Activated CD4-positive, alpha-beta T cell treated with anti-CD3 and anti-CD28 coated beads for 36 hours (primary cell): ENCODE measurements around the gene DHX57. TPM values are rescaled to one million over a fixed set of nuclear protein-coding genes. Genes with fewer than 3 reads are reported as not detected.
A peak's percentile ranks its signal among the peaks of the same experiment; 100 is the strongest.

Experiments used
- ATAC-seq: fragments of 200-7000 bp; cut with Tn5 transposase; one replicate; pipeline ENCODE4 v1.10.0; 2021; ENCODE audit warnings: mild to moderate bottlenecking, moderate library complexity
- CTCF ChIA-PET: fragments of 350-600 bp; sonication (Branson Sonifier 250); formaldehyde crosslinking; loops from one replicate; lab custom pipeline; 2021; ENCODE audit warnings: antibody characterized with exemption; lab: Charles Lee
- POLR2A ChIA-PET: fragments of 350-600 bp; sonication (Branson Sonifier 250); formaldehyde crosslinking; loops from one replicate; lab custom pipeline; 2021; ENCODE audit warnings: antibody characterized with exemption, inconsistent platforms; lab: Charles Lee
- DNase-seq: peaks from one replicate; pipeline ENCODE4 v3.0.0-alpha.2; 2020
- H3K27ac Mint-ChIP-seq: one replicate; pipeline ENCODE4 v1.8.0; 2021; ENCODE audit warnings: mixed read lengths
- H3K27me3 Mint-ChIP-seq: one replicate; pipeline ENCODE4 v1.8.0; 2021; ENCODE audit warnings: mixed read lengths
- H3K36me3 Mint-ChIP-seq: one replicate; pipeline ENCODE4 v1.8.0; 2021; ENCODE audit warnings: low read depth, mixed read lengths
- H3K4me1 Mint-ChIP-seq: one replicate; pipeline ENCODE4 v1.8.0; 2021; ENCODE audit warnings: mixed read lengths
- H3K4me3 Mint-ChIP-seq: one replicate; pipeline ENCODE4 v1.8.0; 2021; ENCODE audit warnings: mild to moderate bottlenecking, moderate library complexity, mixed read lengths
- H3K9me3 Mint-ChIP-seq: one replicate; pipeline ENCODE4 v1.8.0; 2021; ENCODE audit warnings: low read depth, mixed read lengths
- intact Hi-C, 2 experiments: fragments of 100-400 bp; cut with DNase I in 1 of 2; cut with micrococcal nuclease in 1 of 2; formaldehyde crosslinking; loops; one replicate each; pipeline versions ENCODE4 v1.14.2 to v1.15.1; 2022 to 2024; cut with DNase I, micrococcal nuclease
- total RNA-seq, 2 experiments: library from RNA; stranded (reverse); gene quantifications; one replicate each; pipeline ENCODE4 v1.2.3, GENCODE V29; 2021

The DHX57 gene
- total RNA-seq = 10 to 100 TPM; 14.0 to 20.3 TPM

- H3K4me1 Mint-ChIP-seq = peaks cover 18% of the 10 kb centered on the region
- no peaks in the 10 kb centered on the region for H3K27me3 Mint-ChIP-seq
- peak within 1 kb of the TSS; percentile 90 for H3K27ac Mint-ChIP-seq
- peak within 1 kb of the TSS; percentile 98 for H3K4me3 Mint-ChIP-seq
- POLR2A ChIA-PET = interaction anchor here (0.8 to 1.1 kb wide), 2 partner anchors 105 to 124 kb away, joined by 3 to 9 read pairs; partner anchors contain the start of gene SRSF7
- H3K9me3 Mint-ChIP-seq = peaks cover 7% of the 10 kb centered on the region
- CTCF ChIA-PET = interaction anchor here (0.5 to 1.3 kb wide), 7 partner anchors 21 to 492 kb away, joined by 3 to 4 read pairs (median 3); no protein-coding TSS in a partner anchor
- ATAC-seq (peak; percentile 99), DNase-seq (peak; percentile 91)
- peaks cover 11% of the 10 kb centered on the region for H3K36me3 Mint-ChIP-seq
- intact Hi-C loops = loop anchor here (1.0 to 2.0 kb wide), 4 partner anchors 97 to 499 kb away; partner anchors contain the start of genes GEMIN6 (in 2 of the 2), ATL2 (in 1 of the 2) and SOS1 (in 1 of the 2)
Observed at GRCh38 chr2:38875576-38876367, at the start of gene DHX57, which contains the start of gene MORN2. TSS of gene DHX57 (minus strand) at chr2:38875934. CDS start at chr2:38868405, 7,529 bp downstream. TSS of gene MORN2 (plus strand) at chr2:38875976.

- no peaks in the 10 kb centered on the region for H3K4me1 Mint-ChIP-seq
- H3K4me3 Mint-ChIP-seq = no peak overlapping the region
- CTCF ChIA-PET = interaction anchor here (0.6 kb wide), 1 partner anchor 564 kb away, joined by 3 read pairs; no protein-coding TSS in a partner anchor
- H3K9me3 Mint-ChIP-seq = no peaks in the 10 kb centered on the region
- DNase-seq = no peak
- no peaks in the 10 kb centered on the region for H3K36me3 Mint-ChIP-seq
- intact Hi-C loops = no loop called here
- POLR2A ChIA-PET = no interaction called here
- no peak overlapping the region for H3K27ac Mint-ChIP-seq
- H3K27me3 Mint-ChIP-seq = no peaks in the 10 kb centered on the region
- no peak for ATAC-seq
Observed at GRCh38 chr2:38922902-38923301, 47.2 kb upstream of the DHX57 start.

- Mint-ChIP-seq H3K27ac (no peak overlapping the region), H3K9me3 (no peaks in the 10 kb centered on the region), H3K27me3 (no peaks in the 10 kb centered on the region), H3K4me3 (no peak overlapping the region), H3K4me1 (no peaks in the 10 kb centered on the region), H3K36me3 (no peaks in the 10 kb centered on the region)
- DNase-seq = no peak
- CTCF ChIA-PET = no interaction called here
- no peak for ATAC-seq
- intact Hi-C loops = no loop called here
- POLR2A ChIA-PET = no interaction called here
Observed at GRCh38 chr2:38922389-38922788, 46.7 kb upstream of the DHX57 start.

GRCh38 chr2:38912619-38913018 lies 36.9 kb upstream of the DHX57 start:
- ChIA-PET POLR2A (no interaction called here), CTCF (interaction anchor here (3.0 kb wide), 1 partner anchor 35 kb away, joined by 13 read pairs; no protein-coding TSS in a partner anchor)
- DNase-seq (no peak), ATAC-seq (no peak)
- intact Hi-C loops = no loop called here
- Mint-ChIP-seq H3K4me1 (peaks cover 13% of the 10 kb centered on the region), H3K36me3 (no peaks in the 10 kb centered on the region), H3K27me3 (no peaks in the 10 kb centered on the region), H3K4me3 (no peak overlapping the region), H3K9me3 (no peaks in the 10 kb centered on the region), H3K27ac (no peak overlapping the region)

DNA sequence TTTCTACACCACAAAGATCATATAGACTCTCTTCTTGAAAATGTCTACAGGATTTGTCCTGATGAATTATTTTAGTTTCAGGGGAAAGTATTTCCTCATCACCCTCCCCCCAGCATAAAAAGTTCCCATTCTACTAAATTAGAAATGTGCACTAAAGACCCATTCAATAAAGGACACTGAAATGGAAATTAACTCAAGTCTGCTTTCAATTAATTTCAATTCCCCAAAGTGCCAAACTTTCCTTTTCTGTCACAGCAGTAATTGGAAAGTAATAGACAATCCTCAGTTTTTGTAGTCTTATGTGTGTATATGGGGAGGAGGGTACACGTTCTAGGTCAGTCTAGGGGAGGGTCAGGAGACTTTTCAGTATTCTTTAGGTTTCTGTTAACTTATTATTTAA lies 35.5 kb upstream of the DHX57 start:
- no peaks in the 10 kb centered on the region for H3K36me3 Mint-ChIP-seq
- POLR2A ChIA-PET = no interaction called here
- peaks cover 15% of the 10 kb centered on the region for H3K4me1 Mint-ChIP-seq
- no peak for DNase-seq
- intact Hi-C loops = no loop called here
- ATAC-seq = no peak
- no peaks in the 10 kb centered on the region for H3K9me3 Mint-ChIP-seq
- H3K27me3 Mint-ChIP-seq = no peaks in the 10 kb centered on the region
- H3K4me3 Mint-ChIP-seq = no peak overlapping the region
- CTCF ChIA-PET = interaction anchor here (0.8 kb wide), 1 partner anchor 477 kb away, joined by 3 read pairs; no protein-coding TSS in a partner anchor
- H3K27ac Mint-ChIP-seq = no peak overlapping the region

- peaks cover 15% of the 10 kb centered on the region for H3K4me1 Mint-ChIP-seq
- no peak overlapping the region for H3K27ac Mint-ChIP-seq
- POLR2A ChIA-PET = interaction anchor here (0.7 kb wide), 1 partner anchor 256 kb away, joined by 3 read pairs; no protein-coding TSS in a partner anchor
- no peaks in the 10 kb centered on the region for H3K9me3 Mint-ChIP-seq
- CTCF ChIA-PET = interaction anchor here (1.9 kb wide), 1 partner anchor 149 kb away, joined by 6 read pairs; no protein-coding TSS in a partner anchor
- H3K4me3 Mint-ChIP-seq = no peak overlapping the region
- ATAC-seq (no peak), DNase-seq (no peak)
- H3K27me3 Mint-ChIP-seq = no peaks in the 10 kb centered on the region
- intact Hi-C loops = no loop called here
- H3K36me3 Mint-ChIP-seq = no peaks in the 10 kb centered on the region
Observed at GRCh38 chr2:38909872-38910271, 34.1 kb upstream of the DHX57 start.

GRCh38 chr2:38907743-38908562 lies 32.2 kb upstream of the DHX57 start:
- H3K4me3 Mint-ChIP-seq = no peak overlapping the region

GRCh38 chr2:38907242-38907641 lies 31.5 kb upstream of the DHX57 start:
- peaks cover 15% of the 10 kb centered on the region for H3K4me1 Mint-ChIP-seq
- no peak overlapping the region for H3K4me3 Mint-ChIP-seq
- no peaks in the 10 kb centered on the region for H3K36me3 Mint-ChIP-seq
- no peak overlapping the region for H3K27ac Mint-ChIP-seq
- DNase-seq (no peak), ATAC-seq (no peak)
- no peaks in the 10 kb centered on the region for H3K9me3 Mint-ChIP-seq
- intact Hi-C loops = no loop called here
- POLR2A ChIA-PET = no interaction called here
- H3K27me3 Mint-ChIP-seq = no peaks in the 10 kb centered on the region
- CTCF ChIA-PET = interaction anchor here (0.7 to 1.8 kb wide), 2 partner anchors 20 to 30 kb away, joined by 3 read pairs; no protein-coding TSS in a partner anchor

More at GRCh38 chr2:38907743-38908562, 32.2 kb upstream of the DHX57 start:
- Mint-ChIP-seq H3K27me3 (no peaks in the 10 kb centered on the region), H3K27ac (peak overlapping the region; percentile 23), H3K4me1 (peaks cover 15% of the 10 kb centered on the region), H3K36me3 (no peaks in the 10 kb centered on the region), H3K9me3 (no peaks in the 10 kb centered on the region)
- ChIA-PET POLR2A (interaction anchor here (0.5 kb wide), 1 partner anchor 167 kb away, joined by 5 read pairs; no protein-coding TSS in a partner anchor), CTCF (interaction anchor here (1.8 to 1.9 kb wide), 2 partner anchors 21 to 151 kb away, joined by 3 to 6 read pairs; no protein-coding TSS in a partner anchor)
- ATAC-seq (peak; percentile 86), DNase-seq (peak; percentile 14)
- intact Hi-C loops = no loop called here

DNA sequence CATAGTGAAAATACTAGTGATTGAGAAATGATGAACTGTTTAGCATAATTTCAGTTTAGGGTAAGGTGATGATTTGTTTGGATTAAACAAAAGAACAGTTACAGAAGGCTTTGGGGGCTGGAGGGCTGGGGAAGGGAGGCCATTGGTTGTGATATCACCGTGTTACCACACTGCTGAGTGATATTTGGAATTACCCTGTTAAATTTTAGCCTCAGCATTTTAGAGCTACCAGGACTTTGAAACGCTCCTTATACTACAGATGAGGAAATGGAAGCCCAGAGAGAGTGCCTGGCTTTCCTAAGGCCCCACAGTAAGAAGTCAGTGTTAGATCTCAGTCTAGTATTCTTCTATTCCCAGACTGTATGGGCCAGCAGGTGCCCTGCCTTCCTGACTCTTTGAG lies 29.5 kb upstream of the DHX57 start:
- no peak for DNase-seq
- no peak for ATAC-seq
- Mint-ChIP-seq H3K27ac (no peak overlapping the region), H3K9me3 (no peaks in the 10 kb centered on the region), H3K4me3 (no peak overlapping the region), H3K27me3 (no peaks in the 10 kb centered on the region), H3K36me3 (no peaks in the 10 kb centered on the region), H3K4me1 (peaks cover 15% of the 10 kb centered on the region)
- ChIA-PET CTCF (no interaction called here), POLR2A (no interaction called here)
- intact Hi-C loops = no loop called here

DNA sequence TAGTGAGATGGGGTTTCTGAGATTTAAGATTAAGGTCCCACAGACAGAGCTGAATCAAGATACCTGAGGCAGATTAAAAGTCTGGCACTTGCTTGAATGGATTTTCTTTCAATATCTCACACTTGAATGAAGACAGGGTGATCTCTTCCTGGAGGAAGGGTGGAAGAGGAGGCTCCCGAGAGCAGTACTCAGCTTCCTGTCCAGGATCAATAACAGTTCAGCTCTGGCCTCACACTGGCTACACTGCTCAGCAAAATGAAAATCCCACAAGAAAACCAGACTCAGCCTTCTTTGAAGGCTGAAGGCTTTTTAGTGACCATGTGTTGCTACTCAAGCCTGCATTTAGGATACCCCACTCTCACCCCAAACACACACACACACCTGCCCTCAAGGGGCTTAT lies 25.0 kb upstream of the DHX57 start:
- ChIA-PET CTCF (interaction anchor here (1.3 kb wide), 1 partner anchor 158 kb away, joined by 3 read pairs; no protein-coding TSS in a partner anchor), POLR2A (interaction anchor here (0.6 kb wide), 1 partner anchor 426 kb away, joined by 3 read pairs; no protein-coding TSS in a partner anchor)
- H3K36me3 Mint-ChIP-seq = no peaks in the 10 kb centered on the region
- H3K27ac Mint-ChIP-seq = no peak overlapping the region
- no peaks in the 10 kb centered on the region for H3K4me1 Mint-ChIP-seq
- ATAC-seq (no peak), DNase-seq (no peak)
- intact Hi-C loops = no loop called here
- H3K9me3 Mint-ChIP-seq = no peaks in the 10 kb centered on the region
- no peak overlapping the region for H3K4me3 Mint-ChIP-seq
- H3K27me3 Mint-ChIP-seq = peaks cover 4% of the 10 kb centered on the region

GRCh38 chr2:38898256-38898655 lies 22.5 kb upstream of the DHX57 start:
- DNase-seq (no peak), ATAC-seq (no peak)
- CTCF ChIA-PET = no interaction called here
- POLR2A ChIA-PET = no interaction called here
- Mint-ChIP-seq H3K4me3 (no peak overlapping the region), H3K9me3 (no peaks in the 10 kb centered on the region), H3K4me1 (no peaks in the 10 kb centered on the region), H3K27ac (no peak overlapping the region), H3K36me3 (no peaks in the 10 kb centered on the region), H3K27me3 (peaks cover 4% of the 10 kb centered on the region)
- intact Hi-C loops = no loop called here
